MM.1S (cell line): ENCODE measurements around the gene PSMD6.

ENCODE experiments used
- DNase-seq: peaks from one replicate; pipeline ENCODE4 v3.0.0-alpha.2; 2015
- H2AFZ ChIP-seq: fragments of 300-600 bp; sonication (generic); 2 replicates; pipeline ENCODE4 v1.6.0; 2016; ENCODE audit warnings: antibody characterized with exemption, low read length
- H3F3A ChIP-seq: fragments of 300-600 bp; sonication (generic); 2 replicates; pipeline ENCODE4 v1.6.1; 2016; ENCODE audit warnings: mild to moderate bottlenecking, antibody characterized with exemption, low read length, moderate library complexity, mixed read lengths; ENCODE audit not compliant: insufficient read depth
- H3K27ac ChIP-seq: fragments of 300-600 bp; sonication (generic); 2 replicates; pipeline ENCODE4 v1.5.1; 2016; ENCODE audit warnings: mild to moderate bottlenecking, low read length
- H3K27me3 ChIP-seq: fragments of 300-600 bp; sonication (generic); replicated peaks from 2 replicates; pipeline ENCODE4 v1.6.0; 2016; ENCODE audit warnings: low read length; ENCODE audit not compliant: insufficient read depth
- H3K36me3 ChIP-seq: fragments of 300-600 bp; sonication (generic); replicated peaks from 2 replicates; pipeline ENCODE4 v1.6.1; 2016; ENCODE audit warnings: mild to moderate bottlenecking, low read length, mixed read lengths; ENCODE audit not compliant: insufficient read depth
- H3K4me1 ChIP-seq: fragments of 300-600 bp; sonication (generic); 2 replicates; pipeline ENCODE4 v1.6.1; 2016; ENCODE audit warnings: low read length, mixed read lengths
- H3K4me2 ChIP-seq: fragments of 300-600 bp; sonication (generic); 2 replicates; pipeline ENCODE4 v1.6.0; 2016; ENCODE audit warnings: low read depth, low read length
- H3K4me3 ChIP-seq: fragments of 300-600 bp; sonication (generic); 2 replicates; pipeline ENCODE4 v1.5.1; 2016; ENCODE audit warnings: low read length, mixed read lengths
- H3K79me2 ChIP-seq: fragments of 300-600 bp; sonication (generic); 2 replicates; pipeline ENCODE4 v1.6.1; 2016; ENCODE audit warnings: mixed run types, low read length, mixed read lengths
- H3K9ac ChIP-seq: fragments of 300-600 bp; sonication (generic); 2 replicates; pipeline ENCODE4 v1.6.1; 2016; ENCODE audit warnings: low read length, mixed read lengths
- H3K9me2 ChIP-seq: fragments of 300-600 bp; sonication (generic); replicated peaks from 2 replicates; pipeline ENCODE4 v1.6.1; 2016; ENCODE audit warnings: mild to moderate bottlenecking, low read length, mixed read lengths; ENCODE audit not compliant: insufficient read depth
- H3K9me3 ChIP-seq: fragments of 300-600 bp; sonication (generic); replicated peaks from 2 replicates; pipeline ENCODE4 v1.6.1; 2016; ENCODE audit warnings: mild to moderate bottlenecking, low read length, mixed read lengths; ENCODE audit not compliant: insufficient read depth
- H4K20me1 ChIP-seq: fragments of 300-600 bp; sonication (generic); 2 replicates; pipeline ENCODE4 v1.6.1; 2016; ENCODE audit warnings: mild to moderate bottlenecking, low read length, moderate library complexity, mixed read lengths; ENCODE audit not compliant: insufficient read depth
- CTCF ChIP-seq: fragments of 300-600 bp; sonication (generic); IDR thresholded peaks from 2 replicates; pipeline ENCODE4 v1.5.1; 2016; ENCODE audit warnings: antibody characterized with exemption, low read length, mixed read lengths
- EZH2 ChIP-seq: fragments of 300-600 bp; sonication (generic); optimal IDR thresholded peaks from 2 replicates; pipeline ENCODE3; 2017; ENCODE audit warnings: low read depth, mild to moderate bottlenecking, antibody characterized with exemption, low read length, mixed read lengths
- EZH2phosphoT487 ChIP-seq: fragments of 300-600 bp; sonication (generic); IDR thresholded peaks from 2 replicates; pipeline ENCODE4 v1.6.1; 2018; ENCODE audit warnings: antibody characterized with exemption, low read length

The PSMD6 gene

DNA sequence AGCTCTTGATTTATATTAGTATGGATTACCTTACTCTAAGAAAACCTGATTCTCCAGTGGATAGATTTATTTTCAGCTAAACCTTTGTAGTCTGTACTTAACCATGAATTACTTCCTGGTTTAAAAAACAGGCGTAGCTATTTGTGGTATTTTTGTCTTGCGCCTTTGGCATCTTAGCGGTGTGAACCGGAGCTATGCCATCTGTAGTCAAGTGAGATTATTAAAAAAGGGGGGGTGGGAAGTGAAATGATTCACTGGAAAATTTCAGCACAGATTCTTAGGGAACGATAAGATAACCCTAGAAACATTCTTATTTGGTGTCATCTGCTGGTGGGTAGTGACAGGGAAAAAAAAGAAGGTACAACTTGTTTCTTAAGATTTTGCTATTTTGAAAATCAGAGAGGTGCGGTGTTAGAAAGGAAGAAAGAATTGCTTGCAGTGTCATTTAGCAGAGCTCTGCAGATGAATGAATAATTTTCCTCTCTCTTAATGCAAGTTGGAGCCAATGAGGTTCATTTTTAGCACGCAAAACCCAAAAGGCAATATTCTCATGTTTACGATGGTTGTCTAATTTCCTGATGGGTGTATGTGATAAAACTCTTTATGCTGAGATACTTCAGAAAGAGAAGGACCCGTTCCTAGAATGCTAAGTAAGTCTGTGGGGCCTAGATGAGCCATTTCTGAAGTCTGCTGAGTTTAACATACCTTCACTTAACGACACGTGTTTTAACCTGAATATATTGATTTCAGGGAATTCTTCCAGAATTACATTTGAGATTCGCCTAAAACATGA lies 44.0 kb downstream of the PSMD6 start:
- Histone ChIP-seq H3K9me3 (no peaks in the 10 kb centered on the region), H4K20me1 (no peaks in the 10 kb centered on the region), H3K4me1 (no peaks in the 10 kb centered on the region), H3K36me3 (peaks cover 2% of the 10 kb centered on the region; the same call in 1 of the 2 replicates), H3K27ac (no peak overlapping the region), H3K27me3 (no peaks in the 10 kb centered on the region), H3K4me3 (no peak overlapping the region), H3K9me2 (no peaks in the 10 kb centered on the region), H3K4me2 (no peak overlapping the region), H3K79me2 (peaks cover 48% of the 10 kb centered on the region), H2AFZ (no peak overlapping the region), H3F3A (no peaks in the 10 kb centered on the region), H3K9ac (no peak overlapping the region)
- TF ChIP-seq EZH2 (no peak), EZH2phosphoT487 (no peak), CTCF (no peak)
- DNase-seq: no peak

GRCh38 chr3:63977893-63978292 lies 45.4 kb downstream of the PSMD6 start:
- no peak overlapping the region for H3K9ac ChIP-seq
- no peak overlapping the region for H2AFZ ChIP-seq
- H3K9me3 ChIP-seq: no peaks in the 10 kb centered on the region
- H3K4me3 ChIP-seq: no peak overlapping the region
- H3F3A ChIP-seq: no peaks in the 10 kb centered on the region
- H3K4me1 ChIP-seq: no peaks in the 10 kb centered on the region
- no peak for DNase-seq
- peaks cover 62% of the 10 kb centered on the region for H3K79me2 ChIP-seq
- H4K20me1 ChIP-seq: no peaks in the 10 kb centered on the region
- no peak for TF ChIP-seq EZH2phosphoT487
- no peaks in the 10 kb centered on the region for H3K9me2 ChIP-seq
- peaks cover 2% of the 10 kb centered on the region; the same call in 1 of the 2 replicates for H3K36me3 ChIP-seq
- H3K4me2 ChIP-seq: no peak overlapping the region
- H3K27me3 ChIP-seq: no peaks in the 10 kb centered on the region
- no peak overlapping the region for H3K27ac ChIP-seq

DNA sequence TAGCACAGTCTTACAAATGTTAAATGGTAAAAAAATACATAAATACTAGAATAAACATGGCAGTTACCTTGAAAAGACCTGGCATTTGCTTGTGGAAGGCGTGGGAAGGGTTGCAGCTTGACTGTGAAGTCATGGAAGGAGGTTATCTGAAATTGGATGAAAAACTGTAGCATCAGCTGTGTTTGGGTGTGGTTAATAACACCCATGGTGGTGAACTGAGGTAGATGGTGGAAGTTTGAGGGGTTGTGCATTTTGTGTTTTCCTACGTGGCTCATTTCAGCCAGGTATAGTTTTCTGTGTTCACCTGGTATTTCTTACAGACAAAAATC lies 46.5 kb downstream of the PSMD6 start:
- Histone ChIP-seq H4K20me1 (no peaks in the 10 kb centered on the region), H3K4me2 (no peak overlapping the region), H3F3A (no peaks in the 10 kb centered on the region), H3K79me2 (peaks cover 72% of the 10 kb centered on the region), H3K9ac (no peak overlapping the region), H2AFZ (no peak overlapping the region), H3K36me3 (no peaks in the 10 kb centered on the region; the same call in 1 of the 2 replicates), H3K9me3 (no peaks in the 10 kb centered on the region), H3K27me3 (no peaks in the 10 kb centered on the region), H3K9me2 (no peaks in the 10 kb centered on the region), H3K4me3 (no peak overlapping the region), H3K4me1 (no peaks in the 10 kb centered on the region), H3K27ac (no peak overlapping the region)
- TF ChIP-seq EZH2 (no peak), EZH2phosphoT487 (no peak), CTCF (no peak)
- DNase-seq: no peak
